ENCODE data around the gene CBR4.

GRCh38 chr4:169012049-169012448, 2.0 kb upstream of the CBR4 start:
- TF ChIP-seq CTCF (IDR thresholded peaks at IDR 0.05; ENCODE audit: extremely low read depth in 1 of 2, insufficient read depth in 1 of 2, low read depth in 1 of 2, low read length in 2 of 2), result no peak
- no peak for TF ChIP-seq POLR2A (IDR thresholded peaks at IDR 0.05; ENCODE audit: low read depth, low read length)
- TF ChIP-seq MAX (IDR thresholded peaks at IDR 0.05; ENCODE audit: insufficient read depth, insufficient read length), result no peak
- TF ChIP-seq FOS (IDR thresholded peaks at IDR 0.05; ENCODE audit: borderline replicate concordance, insufficient read depth, low read length), result no peak
- TF ChIP-seq EZH2 (IDR thresholded peaks at IDR 0.05; ENCODE audit: borderline replicate concordance, low read depth, low read length, severe bottlenecking), result no peak
- TF ChIP-seq POLR2AphosphoS5 (IDR thresholded peaks at IDR 0.05; ENCODE audit: insufficient read depth, low read depth, low read length), result no peak
- no peak for TF ChIP-seq MYC (IDR thresholded peaks at IDR 0.05; ENCODE audit: low read depth, low read length)
- TF ChIP-seq GATA2 (IDR thresholded peaks at IDR 0.05; ENCODE audit: insufficient read depth, insufficient read length, low read depth, low read length), result no peak
